Lower lobe of right lung (tissue), 2 donors: ENCODE results near the gene ALDOB. TPM values are rescaled to one million over a fixed set of nuclear protein-coding genes. Genes with fewer than 3 reads are reported as not detected.
A peak's percentile ranks its signal among the peaks of the same experiment; 100 is the strongest.

Source experiments
- ATAC-seq, 2 donors: fragments of 200-7000 bp; cut with Tn5 transposase; one replicate each; pipeline ENCODE4 v1.9.1; 2020 to 2022; ENCODE audit warnings: mild to moderate bottlenecking in 2 of 2, moderate library complexity in 2 of 2
- DNase-seq: peaks from one replicate; pipeline ENCODE4 v3.0.0-alpha.2; 2020
- H3K27ac ChIP-seq: fragments of 200-600 bp; one replicate; pipeline ENCODE4 v1.8.0; 2022
- H3K27me3 ChIP-seq: fragments of 200-600 bp; one replicate; pipeline ENCODE4 v1.8.0; 2022; ENCODE audit warnings: low read depth
- H3K36me3 ChIP-seq: fragments of 200-600 bp; one replicate; pipeline ENCODE4 v1.8.0; 2022; ENCODE audit warnings: mild to moderate bottlenecking
- H3K4me1 ChIP-seq: fragments of 200-600 bp; one replicate; pipeline ENCODE4 v1.8.0; 2022
- H3K4me3 ChIP-seq: fragments of 200-600 bp; one replicate; pipeline ENCODE4 v1.8.0; 2022; ENCODE audit warnings: mild to moderate bottlenecking
- H3K9me3 ChIP-seq: fragments of 200-600 bp; one replicate; pipeline ENCODE4 v1.8.0; 2022
- CTCF ChIP-seq: fragments of 200-600 bp; IDR thresholded peaks from one replicate; pipeline ENCODE4 v1.8.0; 2022; ENCODE audit warnings: antibody characterized with exemption, mild to moderate bottlenecking
- intact Hi-C: fragments of 100-400 bp; cut with DNase I; formaldehyde crosslinking; loops from one replicate; pipeline ENCODE4 v1.11.0; 2022
- total RNA-seq: library from RNA; stranded (reverse); fragmentation: NEBNext Ultra II Directional; extraction: Animal tissue kit (Norgen Biotek cat#: 25700); gene quantifications from one replicate; pipeline ENCODE4 v1.2.1, GENCODE V29; 2021
- donor health status: DM: no; HTN: yes; CAD: no; lungs with severe emphysema.

Gene ALDOB
- total RNA-seq, 1 donor from 2014 or later: 0.38 TPM

- ATAC-seq: no peak
- DNase-seq: no peak
- Histone ChIP-seq H3K4me3 (no peak overlapping the region), H3K27ac (no peak overlapping the region), H3K36me3 (no peaks in the 10 kb centered on the region), H3K4me1 (no peaks in the 10 kb centered on the region), H3K9me3 (no peaks in the 10 kb centered on the region), H3K27me3 (peaks cover 4% of the 10 kb centered on the region)
- intact Hi-C loops: no loop called here
- no peak for TF ChIP-seq CTCF
Observed at GRCh38 chr9:101466863-101467262, 31.3 kb upstream of the ALDOB start.

GRCh38 chr9:101465326-101465915 is 29.8 kb upstream of the ALDOB start:
- H3K27me3 ChIP-seq: peaks cover 4% of the 10 kb centered on the region
- TF ChIP-seq CTCF: peak; percentile 33
- H3K27ac ChIP-seq: no peak overlapping the region
- intact Hi-C loops: no loop called here
- H3K9me3 ChIP-seq: no peaks in the 10 kb centered on the region
- DNase-seq (peak; percentile 58), ATAC-seq (peak; percentile 75 to 81)
- H3K36me3 ChIP-seq: no peaks in the 10 kb centered on the region
- no peak overlapping the region for H3K4me3 ChIP-seq
- H3K4me1 ChIP-seq: no peaks in the 10 kb centered on the region

- TF ChIP-seq CTCF: no peak
- Histone ChIP-seq H3K27ac (no peak overlapping the region), H3K9me3 (no peaks in the 10 kb centered on the region), H3K4me1 (no peaks in the 10 kb centered on the region), H3K36me3 (no peaks in the 10 kb centered on the region), H3K27me3 (peaks cover 4% of the 10 kb centered on the region), H3K4me3 (no peak overlapping the region)
- DNase-seq (no peak), ATAC-seq (no peak)
- intact Hi-C loops: no loop called here
Observed at GRCh38 chr9:101463397-101463796, 27.8 kb upstream of the ALDOB start.

- H3K27ac ChIP-seq: no peak overlapping the region
- peaks cover 4% of the 10 kb centered on the region for H3K27me3 ChIP-seq
- no peaks in the 10 kb centered on the region for H3K4me1 ChIP-seq
- intact Hi-C loops: no loop called here
- no peak overlapping the region for H3K4me3 ChIP-seq
- H3K9me3 ChIP-seq: no peaks in the 10 kb centered on the region
- no peaks in the 10 kb centered on the region for H3K36me3 ChIP-seq
- DNase-seq: no peak
- ATAC-seq: no peak
- TF ChIP-seq CTCF: no peak
Observed at GRCh38 chr9:101462558-101462957, 27.0 kb upstream of the ALDOB start.

- DNase-seq (no peak), ATAC-seq (no peak)
- TF ChIP-seq CTCF: no peak
- H3K4me1 ChIP-seq: no peaks in the 10 kb centered on the region
- no peak overlapping the region for H3K4me3 ChIP-seq
- H3K27me3 ChIP-seq: peaks cover 4% of the 10 kb centered on the region
- no peaks in the 10 kb centered on the region for H3K36me3 ChIP-seq
- no peak overlapping the region for H3K27ac ChIP-seq
- intact Hi-C loops: no loop called here
- no peaks in the 10 kb centered on the region for H3K9me3 ChIP-seq
Observed at GRCh38 chr9:101460965-101461364, 25.4 kb upstream of the ALDOB start.
